GM21381 (cell line): ENCODE results near the gene SLC16A1.
"Not testable (repeated sequence)": the region's sequence is repeated elsewhere in the genome, so short reads cannot be mapped to it uniquely, and the experiment has no call there.

Experiments used
- ATAC-seq: cut with Tn5 transposase; IDR thresholded peaks from one replicate; pipeline ENCODE4 v1.9.1; 2021; ENCODE audit warnings: mild to moderate bottlenecking, moderate library complexity; ENCODE audit not compliant: unreplicated experiment

The SLC16A1 gene, protein sequence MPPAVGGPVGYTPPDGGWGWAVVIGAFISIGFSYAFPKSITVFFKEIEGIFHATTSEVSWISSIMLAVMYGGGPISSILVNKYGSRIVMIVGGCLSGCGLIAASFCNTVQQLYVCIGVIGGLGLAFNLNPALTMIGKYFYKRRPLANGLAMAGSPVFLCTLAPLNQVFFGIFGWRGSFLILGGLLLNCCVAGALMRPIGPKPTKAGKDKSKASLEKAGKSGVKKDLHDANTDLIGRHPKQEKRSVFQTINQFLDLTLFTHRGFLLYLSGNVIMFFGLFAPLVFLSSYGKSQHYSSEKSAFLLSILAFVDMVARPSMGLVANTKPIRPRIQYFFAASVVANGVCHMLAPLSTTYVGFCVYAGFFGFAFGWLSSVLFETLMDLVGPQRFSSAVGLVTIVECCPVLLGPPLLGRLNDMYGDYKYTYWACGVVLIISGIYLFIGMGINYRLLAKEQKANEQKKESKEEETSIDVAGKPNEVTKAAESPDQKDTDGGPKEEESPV

DNA sequence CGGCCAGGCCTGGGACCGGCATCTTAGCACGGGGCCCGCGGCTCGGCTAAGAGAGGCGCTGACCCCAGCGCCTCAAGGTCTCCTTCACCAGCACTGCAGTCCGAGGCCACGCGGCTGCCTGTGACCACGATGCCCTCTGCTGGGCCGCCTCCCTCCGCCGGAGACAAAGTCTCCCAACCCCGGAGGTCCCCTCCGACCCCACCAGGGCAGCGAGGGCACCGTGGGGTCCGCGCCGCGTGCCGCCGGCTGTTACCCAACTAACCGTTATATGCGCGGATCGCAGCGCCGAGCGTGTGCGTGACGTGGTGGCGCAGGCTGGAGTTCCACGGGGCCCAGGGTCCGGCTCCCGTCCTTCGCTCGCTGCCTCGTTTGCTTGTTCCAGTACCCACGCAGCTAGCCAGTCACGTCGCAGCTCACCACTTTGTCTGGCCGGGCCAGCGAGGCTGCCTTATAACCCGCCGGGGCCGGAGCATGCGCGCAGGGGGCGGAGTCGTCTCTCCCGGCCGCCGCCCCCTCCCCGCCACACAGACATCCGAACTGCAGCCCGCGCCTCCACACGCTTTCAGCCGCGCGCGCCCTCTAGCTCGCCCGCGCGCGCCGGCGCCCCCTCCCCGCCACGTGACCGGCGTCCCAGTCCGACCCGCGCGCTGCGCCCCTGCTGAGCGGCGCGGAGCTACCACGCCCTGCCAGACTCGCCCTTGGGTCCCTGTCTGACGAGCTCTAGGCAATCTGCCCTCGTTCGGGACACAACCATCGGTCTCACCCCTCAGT, at the start of gene SLC16A1:
Gene SLC16A1 (minus strand): TSS at position 424 of the 771 bp plus-strand sequence. CDS start 26,888 bp downstream, outside the sequence.
- peak; percentile 70 for ATAC-seq

DNA sequence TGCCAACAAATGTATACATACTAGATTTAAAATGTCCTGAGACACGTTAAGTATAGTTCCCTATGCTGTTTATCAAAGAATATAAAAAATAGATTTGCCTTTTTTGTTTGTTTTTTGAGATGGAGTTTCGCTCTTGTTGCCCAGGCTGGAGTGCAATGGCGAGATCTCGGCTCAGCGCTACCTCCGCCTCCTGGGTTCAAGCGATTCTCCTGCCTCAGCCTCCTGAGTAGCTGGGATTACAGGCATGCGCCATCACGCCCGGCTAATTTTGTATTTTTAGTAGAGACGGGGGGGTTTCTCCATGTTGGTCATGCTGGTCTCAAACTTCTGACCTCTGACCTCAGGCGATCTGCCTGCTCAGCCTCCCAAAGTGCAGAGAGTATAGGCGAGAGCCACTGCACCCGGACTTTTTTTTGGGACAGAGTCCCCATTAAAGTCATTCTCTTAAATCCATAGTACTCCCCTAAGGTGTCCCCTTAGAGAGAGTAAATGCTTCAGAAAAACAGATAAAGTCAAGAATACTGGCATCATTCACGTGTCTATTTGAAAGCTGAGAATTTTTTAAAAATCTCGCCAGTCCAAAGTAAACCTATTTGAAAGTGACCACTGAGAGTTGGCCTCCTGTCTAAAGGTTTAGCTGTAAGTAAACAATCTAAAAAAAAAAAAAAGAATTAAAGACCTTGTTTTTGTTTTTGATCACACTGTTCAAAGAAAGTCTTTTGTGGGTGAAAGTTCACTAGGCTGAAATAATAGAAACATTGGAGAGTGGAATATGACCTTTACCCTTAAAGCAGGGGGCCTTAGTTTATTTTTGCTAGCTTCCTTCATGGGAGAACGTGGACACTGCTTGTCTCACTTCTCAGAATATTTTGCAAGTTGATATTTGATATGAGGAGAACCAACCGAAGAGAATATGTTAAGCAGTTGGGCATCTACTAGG, 48.0 kb upstream of the SLC16A1 start:
- no peak for ATAC-seq

DNA sequence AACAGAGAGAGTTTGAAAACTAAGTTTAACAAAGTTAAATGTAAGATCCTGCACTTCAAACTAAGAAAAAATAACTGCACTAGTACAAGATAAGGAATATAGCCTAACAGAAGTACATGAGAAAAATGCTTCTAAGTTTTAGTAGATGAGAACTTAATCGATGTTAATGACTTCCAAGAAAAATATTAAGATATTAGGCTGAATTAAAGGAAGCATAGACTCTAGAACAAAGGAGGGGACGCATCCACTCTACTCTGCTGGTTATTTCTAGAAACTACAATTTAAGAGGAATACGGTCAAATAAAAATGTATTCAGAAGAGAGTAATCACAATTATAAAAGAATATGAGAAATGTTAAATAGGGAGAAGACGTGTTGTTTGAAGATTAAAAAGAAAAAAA, 46.3 kb upstream of the SLC16A1 start:
- ATAC-seq = no peak

DNA sequence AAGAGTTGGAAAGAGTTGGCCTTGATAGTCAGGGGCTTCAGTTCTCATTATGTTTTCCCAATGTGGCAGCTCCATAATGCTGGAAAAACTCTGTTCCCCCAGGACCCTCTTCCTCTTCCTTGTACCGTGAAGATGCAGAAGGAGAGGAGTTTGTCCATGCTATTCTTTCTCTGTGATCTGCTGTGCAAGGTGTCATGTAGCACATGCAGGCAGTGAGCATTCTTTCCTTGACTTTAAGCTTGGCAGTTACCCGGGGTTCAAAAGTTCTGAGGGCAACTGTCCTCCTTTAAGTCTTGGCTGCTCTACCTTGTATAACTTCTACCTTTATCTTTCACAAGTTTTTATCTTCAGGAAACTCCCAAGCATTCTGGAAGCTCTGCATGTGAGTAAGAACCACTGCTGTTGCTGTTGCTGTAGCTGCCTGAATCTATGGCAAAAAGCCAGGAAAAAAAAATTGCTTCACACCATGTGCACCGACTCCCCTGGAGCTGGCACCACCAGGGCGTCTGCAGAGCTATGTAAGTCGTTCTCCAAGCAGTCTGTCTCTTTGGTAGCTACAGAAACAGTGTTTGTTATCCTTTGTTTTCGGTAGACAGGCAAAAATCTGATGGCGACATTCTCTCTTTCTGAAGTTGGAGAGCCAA, 42.7 kb upstream of the SLC16A1 start:
- no peak for ATAC-seq

DNA sequence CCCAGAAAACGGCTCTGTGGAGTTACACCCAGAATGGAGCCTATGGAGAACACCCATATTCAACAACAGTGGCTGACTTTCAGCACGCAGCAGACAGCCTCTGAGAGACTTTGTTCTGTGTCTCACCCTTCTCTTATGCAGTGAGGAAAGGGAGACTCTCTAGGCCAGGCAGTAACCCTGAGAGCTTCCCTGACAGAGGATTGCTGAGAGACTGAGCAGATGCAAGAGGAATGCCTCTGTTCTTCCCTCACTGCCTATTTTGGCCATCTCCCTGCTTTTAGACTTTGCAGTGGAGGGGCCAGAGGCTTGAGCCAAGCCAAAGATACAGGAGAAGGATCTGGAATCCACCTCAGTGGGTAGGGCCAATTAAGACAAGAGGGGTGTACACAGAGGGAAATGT, 41.8 kb upstream of the SLC16A1 start:
- ATAC-seq = no peak

DNA sequence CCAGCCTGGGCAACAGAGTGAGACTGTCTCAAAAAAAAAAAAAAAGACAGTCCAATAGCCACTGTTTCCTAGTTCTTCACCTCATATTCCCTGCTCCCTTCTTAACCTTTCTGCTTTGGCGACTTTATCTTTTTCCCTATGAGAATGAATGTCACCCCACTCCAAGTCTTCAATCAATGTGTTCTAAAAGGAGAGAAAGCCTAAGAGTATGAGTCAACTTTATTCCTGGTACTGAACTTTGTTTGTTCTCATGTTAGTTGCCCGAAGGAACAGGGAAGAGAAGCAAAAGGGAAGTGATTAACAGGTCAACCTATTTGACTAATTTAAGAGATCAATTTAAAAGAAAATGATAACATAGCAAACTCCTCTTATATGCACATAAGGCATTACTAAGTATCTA, 39.9 kb upstream of the SLC16A1 start:
- no peak for ATAC-seq

DNA sequence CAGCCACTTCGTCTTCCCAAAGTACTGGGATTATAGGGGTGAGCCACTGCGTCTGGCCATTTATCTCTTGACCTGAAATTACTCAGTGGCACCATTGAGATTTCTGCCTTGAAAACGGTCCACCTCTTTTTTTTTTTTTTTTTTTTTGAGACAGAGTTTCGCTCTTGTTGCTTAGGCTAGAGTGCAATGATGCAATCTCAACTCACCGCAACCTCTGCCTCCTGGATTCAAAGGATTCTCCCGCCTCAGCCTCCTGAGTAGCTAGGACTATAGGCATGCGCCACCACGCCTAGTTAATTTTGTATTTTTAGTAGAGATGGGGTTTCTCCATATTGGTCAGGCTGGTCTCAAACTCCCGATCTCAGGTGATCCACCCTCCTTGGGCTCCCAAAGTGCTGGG, 39.0 kb upstream of the SLC16A1 start:
- ATAC-seq = not testable (repeated sequence)

DNA sequence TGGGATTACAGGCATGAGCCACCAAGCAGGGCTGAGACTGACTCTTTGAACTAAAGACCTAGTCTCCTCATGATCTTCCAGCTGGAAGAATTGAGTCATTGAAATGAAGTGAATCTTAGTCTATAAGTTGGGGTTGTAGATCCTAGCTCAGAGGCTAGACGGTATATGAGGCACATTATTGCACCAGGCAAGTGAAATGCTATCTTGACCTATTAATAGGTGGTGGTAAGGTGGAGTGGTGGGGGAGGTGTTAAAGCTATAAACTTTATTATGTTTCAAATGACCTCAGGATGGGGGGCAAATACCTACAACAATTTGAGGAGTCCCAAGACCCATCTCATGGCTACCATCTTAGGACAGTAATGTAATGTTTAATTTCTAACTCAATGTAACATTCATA, 36.8 kb upstream of the SLC16A1 start:
- ATAC-seq = no peak

DNA sequence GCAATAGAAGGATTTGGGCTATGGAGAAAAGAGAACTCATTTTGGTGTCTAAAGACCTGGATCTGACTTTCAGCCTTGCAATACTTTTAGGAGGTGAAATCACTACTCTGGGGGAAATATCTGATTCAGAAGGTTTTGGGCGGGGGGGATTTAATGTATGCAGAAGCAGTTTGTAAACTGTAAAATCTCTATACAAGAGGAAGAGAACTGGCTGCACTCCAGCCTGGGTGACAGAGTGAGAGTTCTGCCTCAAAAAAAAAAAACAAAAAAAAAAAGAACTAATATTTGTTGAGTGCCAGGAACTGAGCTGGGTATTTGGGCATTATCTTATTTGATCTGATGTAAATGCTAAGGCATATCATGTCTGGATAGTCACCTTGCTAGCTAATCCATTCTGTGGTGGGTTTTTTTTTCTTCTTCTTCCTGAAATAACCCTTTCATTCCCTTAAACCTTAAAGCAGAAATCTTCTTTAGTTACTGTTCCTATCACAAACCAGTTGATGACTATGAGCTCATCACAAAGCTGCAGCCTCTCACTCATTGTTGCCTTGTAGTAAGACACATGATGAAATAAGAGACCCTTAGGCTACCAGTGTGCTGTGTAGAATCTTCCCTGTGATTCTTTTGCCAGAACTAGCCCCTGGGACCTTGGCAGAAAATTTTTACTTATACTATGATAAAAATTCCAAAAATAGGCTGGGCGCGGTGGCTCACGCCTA, 35.6 kb upstream of the SLC16A1 start:
- ATAC-seq = no peak

DNA sequence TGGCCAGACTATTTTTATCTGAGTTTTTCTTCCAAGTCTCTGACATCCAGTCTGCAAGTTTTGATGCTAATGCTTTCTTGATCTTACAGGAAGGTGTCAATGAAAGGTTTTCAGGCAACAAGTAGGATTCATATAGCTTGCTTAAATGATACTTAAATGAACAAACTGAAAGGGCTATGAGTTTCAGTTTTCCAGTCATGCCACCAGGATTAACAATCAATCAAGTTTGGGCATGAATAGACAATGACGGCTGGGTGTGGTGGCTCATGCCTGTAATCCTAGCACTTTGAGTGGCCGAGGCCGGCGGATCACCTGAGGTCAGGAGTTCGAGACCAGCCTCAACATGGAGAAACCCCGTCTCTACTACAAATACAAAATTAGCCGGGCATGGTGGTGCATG, 34.3 kb upstream of the SLC16A1 start:
- ATAC-seq = no peak

DNA sequence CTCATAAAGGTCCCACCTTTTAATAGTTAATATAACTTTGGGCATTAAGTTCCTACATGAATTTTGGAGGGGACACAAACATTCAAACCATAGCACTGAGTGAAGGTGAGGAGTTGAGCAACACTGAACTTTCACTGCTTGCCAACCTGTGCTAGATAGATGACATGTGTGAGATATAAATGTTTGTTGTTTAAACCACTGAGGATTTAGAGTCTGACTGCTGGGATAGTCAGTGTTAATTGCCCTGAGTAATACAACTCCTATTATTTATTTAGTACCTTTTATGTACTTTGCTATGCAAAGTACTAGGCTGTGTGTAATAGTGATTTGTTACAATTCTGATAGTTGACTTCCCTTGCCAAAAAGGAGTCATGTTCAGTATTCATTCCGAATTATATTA, 32.4 kb upstream of the SLC16A1 start:
- ATAC-seq = no peak

DNA sequence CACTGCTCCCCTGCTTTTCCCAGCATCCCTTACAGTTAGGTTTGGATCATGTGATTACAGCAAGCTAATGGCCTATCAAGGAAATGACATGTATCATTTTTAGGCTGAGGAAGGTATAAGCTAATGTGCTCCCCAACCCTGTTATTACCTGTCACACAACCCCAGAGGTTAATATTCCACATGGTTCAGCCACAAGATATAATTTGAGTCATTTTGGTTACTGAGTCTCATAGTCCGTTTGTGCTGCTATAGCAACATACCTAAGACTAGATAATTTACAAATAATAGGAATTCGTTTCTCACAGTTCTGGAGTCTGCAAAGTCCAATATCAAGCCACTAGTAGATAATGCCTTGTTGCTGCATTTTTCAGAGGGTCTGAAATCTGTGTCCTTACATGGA, 29.1 kb upstream of the SLC16A1 start:
- ATAC-seq = peak; percentile 79

DNA sequence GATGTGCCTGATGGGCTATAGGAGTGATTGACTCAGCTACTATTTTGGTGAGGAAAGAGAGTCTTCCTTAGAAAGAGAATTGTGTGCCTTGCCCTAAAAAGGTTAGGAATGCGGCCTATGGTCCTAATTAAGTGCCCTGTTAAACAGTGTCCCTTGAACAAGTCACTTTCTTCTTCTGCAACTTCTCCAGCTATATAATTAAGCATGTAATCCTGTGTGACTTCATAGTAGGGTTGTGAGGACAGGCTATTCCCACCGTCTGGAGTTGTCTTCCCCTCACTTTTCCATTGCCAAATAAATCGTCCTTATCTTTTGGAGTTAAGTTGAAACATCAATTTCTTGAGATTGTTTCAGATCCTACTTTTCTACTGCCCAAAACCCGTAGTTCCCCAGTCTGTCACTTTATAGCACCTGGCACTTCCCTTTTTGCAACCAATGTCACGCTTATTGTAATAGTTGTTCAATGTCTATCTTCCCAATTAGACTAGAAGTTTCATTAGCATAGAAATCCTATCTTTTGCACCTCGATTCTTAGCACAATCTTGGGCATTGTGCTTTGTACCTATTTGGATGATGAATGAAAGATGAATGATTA, 27.6 kb upstream of the SLC16A1 start:
- no peak for ATAC-seq

DNA sequence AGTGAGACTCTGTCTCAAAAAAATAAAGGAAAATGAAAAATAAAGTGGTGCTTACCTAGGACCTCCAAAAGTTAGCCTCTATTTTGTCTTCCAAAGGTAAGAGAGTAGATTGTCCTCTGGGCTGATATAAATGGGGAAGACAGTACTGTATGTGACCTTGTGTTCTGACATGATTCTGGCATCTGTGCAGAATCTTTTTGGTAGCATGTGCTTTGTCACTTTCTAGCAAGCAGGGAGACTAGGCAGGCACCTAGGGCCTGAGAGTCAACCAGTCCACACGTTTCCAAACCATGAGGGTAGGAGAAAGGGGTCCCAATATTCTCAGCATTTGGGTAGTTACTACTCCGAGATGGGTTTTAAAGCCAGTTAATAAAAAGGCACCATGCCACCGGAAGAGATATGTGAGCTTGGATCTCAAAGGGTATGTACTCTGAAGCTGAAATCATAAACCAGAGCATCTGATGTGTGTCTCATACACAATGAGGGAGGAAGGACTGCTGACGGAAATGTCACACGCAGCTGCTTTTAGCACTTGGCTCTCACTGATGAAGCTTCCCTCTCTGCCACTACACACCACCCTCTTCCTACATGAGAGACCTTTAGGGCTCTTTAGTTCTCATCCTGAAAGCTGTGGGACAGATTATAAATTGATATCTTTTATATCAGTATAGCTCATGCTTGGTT, 27.0 kb upstream of the SLC16A1 start:
- no peak for ATAC-seq

DNA sequence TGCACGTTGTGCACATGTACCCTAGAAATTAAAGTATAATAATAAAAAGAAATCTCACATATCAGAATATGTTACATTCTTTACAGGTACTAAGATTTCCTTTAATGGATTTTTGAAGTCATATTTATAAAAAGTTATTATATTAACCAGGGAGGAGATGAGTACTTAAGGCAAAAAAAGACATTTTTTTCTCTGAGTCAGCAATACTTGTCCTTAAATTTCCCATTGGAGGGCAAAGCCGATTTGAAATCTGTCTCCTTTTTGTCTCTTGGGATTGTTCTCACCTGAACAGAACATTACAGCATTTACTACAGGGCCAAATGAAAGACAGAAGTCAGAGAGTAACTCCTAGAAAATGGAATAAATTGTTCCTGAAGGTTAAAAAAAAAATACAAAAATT, 26.3 kb upstream of the SLC16A1 start:
- ATAC-seq = no peak

DNA sequence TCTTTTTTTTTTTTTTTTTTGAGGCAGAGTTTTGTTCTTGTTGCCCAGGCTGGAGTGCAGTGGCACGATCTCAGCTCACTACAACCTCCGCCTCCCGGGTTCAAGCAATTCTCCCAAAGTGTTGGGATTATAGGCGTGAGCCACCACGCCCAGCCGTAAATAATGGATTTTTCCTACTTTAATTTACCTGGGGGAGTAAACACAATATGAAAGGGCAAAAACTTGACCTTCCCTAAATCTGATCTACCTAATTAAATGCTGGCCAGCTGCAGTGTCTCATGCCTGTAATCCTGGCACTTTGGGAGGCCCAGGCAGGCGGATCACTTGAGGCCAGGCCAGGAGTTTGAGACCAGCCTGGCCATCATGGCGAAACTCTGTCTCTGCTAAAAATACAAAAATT, 25.8 kb upstream of the SLC16A1 start:
- not testable (repeated sequence) for ATAC-seq

DNA sequence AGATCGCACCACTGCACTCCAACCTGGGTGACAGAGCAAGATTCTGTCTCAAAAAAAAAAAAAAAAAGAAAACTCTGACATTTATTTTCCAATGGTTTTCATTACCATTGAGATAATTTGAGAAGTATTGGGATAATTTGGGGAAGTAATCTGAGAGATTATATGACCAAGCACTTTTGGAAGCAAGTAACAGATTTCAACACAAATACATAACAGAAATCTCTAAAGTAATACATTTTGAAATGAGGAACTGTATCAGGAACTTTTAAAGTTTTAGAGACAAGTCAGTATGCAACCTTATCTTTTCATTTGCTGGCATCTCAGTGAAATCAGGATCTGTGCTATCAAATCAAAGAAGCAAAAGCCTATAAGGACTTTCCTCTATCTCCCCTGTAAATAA, 25.4 kb upstream of the SLC16A1 start:
- ATAC-seq = no peak

DNA sequence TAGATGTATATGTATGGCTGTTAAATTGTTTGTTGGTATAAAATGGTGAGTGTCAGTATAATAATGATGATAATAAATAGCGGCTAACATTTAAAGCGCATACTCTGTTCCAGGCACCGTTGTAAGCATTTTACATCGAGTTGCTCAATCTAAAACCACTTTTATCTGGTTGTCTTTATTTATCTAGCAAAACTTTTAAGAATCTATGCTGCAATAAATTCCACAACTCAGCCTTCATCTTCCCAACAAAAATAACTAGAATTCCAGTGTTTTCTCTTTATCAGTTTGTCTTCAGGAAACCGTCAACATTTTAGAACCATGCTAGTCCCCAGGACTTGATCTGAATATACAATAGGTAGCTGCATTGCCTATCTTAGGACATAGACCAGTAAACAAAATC, 19.3 kb upstream of the SLC16A1 start:
- ATAC-seq = no peak

DNA sequence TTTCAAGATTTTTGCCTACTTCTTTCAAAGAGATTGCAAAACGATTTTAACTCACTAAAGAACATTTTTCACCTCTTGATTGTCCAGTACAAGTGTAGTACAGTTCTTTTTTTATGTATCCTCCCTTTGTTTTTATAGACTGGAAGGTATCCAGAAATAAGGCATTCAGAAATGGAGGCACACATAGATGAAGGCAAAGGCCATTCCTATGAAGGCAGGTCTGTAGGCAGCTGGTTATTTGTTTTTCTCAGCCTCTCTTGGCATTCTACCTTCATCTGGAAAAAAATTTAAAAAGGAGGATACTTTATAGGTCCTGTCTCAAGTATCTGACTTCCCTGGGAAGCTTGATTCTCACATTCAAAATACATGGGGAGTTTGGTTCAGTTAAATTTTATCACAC, 18.6 kb upstream of the SLC16A1 start:
- no peak for ATAC-seq
